SKM-1 (cell line): ENCODE data around the gene PLEKHG3.

Experiments
- DNase-seq: peaks from one replicate; lab custom pipeline; 2025; ENCODE audit not compliant: unreplicated experiment; lab: John Stamatoyannopoulos, UW

PLEKHG3 gene

DNA sequence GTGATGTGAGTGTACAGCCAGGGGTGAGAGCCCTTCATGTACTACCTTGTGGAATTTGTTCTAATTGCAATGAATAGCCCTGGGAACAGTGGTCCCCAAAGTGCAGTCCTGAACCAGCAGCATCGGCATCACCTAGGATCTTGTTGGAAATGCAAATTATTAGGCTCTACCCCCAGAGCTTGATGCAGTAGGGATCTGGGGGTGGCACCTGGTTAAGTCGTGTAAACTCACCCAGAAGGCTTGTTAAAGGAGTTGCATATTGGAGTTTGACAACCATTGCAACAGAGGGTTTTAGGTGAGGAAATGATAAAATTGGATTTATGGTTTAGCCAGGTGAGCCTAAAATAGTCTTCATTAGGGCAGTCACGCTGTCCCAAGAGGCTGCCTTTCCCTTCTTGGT lies 73.2 kb downstream of the PLEKHG3 start:
- no peak for DNase-seq

DNA sequence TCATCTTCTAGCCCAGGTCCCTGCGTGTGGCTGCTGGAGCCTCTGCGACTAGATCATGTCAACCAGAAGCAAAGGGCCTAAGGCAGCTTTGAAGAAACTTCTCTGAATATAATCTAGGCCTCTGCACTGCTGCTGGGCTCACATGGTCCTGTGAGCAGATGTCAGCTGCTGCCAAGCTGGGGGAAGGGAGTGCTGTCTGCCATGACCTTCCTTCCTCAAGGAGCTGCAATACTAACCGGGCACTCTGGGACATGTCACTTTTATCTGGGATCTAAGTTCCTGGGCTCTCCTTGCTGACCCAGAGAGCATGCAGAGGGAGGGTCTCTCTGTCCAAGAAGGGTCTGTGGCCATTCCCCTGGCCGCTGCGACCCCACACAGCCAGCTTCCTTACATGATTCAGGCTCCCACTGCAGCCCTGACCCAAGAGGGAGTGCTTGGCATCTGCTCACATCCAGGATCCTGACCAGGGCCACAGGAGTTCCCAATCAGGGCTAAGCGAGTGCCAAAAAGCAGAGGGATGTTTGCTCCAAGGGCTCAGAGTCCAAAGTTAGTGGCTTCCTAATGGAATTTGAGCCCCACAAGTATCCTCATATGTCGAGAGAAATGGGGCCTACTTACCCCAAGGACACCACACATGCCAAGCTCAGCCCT lies 74.0 kb downstream of the PLEKHG3 start:
- DNase-seq, result no peak

DNA sequence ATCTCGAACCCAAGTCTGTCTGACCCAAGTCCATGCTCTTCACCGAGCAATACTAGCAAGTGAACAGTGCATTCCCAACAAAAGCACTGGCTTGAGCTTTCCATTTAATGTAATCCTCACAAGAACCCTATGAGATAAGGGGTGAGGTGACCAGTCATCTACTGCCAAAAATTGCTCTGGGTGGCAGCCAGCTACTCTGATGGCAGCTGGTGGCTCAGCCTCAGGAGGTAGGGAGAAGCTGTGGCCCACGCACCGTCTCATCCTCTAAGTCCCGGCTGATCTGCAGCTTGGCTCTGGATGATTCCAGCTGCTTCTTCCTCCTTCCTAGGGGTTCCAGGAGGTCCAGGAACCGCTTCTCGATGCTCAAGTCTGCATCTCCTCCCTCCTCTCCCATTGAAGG lies 75.2 kb downstream of the PLEKHG3 start:
- no peak for DNase-seq

DNA sequence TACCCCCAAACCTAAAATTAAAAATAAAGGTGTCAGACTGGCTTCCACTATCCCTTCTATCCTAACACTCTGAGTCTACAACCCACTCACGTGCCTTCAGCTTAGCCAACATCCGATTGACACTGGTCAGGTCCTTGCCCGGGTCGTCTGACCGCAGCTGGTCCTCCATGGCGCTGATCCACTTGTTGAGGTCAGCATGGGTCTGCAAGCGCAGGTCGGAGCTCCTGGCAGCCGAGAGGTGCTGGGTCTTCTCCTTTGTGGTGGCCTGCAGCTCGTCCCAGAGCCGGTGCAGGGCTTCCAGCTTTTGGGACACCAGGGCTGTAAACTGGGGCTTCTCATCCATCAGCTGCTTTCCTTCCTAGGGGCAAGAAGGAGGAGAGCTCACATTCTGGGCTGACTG lies 78.0 kb downstream of the PLEKHG3 start:
- no peak for DNase-seq

- no peak for DNase-seq
Measured at GRCh38 chr14:64784006-64784405, 79.8 kb downstream of the PLEKHG3 start.

- DNase-seq, result no peak
Measured at GRCh38 chr14:64786296-64787149, 82.3 kb downstream of the PLEKHG3 start.

- DNase-seq, result no peak
Measured at GRCh38 chr14:64787619-64788018, 83.4 kb downstream of the PLEKHG3 start.

GRCh38 chr14:64788706-64789105 lies 84.5 kb downstream of the PLEKHG3 start:
- no peak for DNase-seq

GRCh38 chr14:64789696-64790095 lies 85.5 kb downstream of the PLEKHG3 start:
- no peak for DNase-seq

DNA sequence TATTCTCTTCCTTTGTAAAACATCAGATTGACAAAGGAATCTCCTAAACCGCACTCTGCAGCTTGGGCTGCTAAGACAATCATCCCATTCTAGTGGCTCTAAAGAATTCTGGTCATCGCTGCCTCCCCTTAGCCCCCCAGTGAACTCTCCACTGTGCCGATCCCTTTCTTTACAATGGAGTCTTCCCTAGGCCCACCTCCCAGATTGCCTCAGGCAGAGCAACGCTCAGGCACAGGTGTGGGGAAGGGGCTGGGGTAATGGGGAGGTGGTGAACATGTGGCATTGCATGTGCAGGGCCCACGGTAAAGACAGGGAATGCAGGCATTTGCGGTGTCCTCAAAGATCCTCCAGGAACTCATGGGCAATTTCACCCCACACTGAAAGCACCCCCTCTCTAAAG lies 86.3 kb downstream of the PLEKHG3 start:
- no peak for DNase-seq

- DNase-seq, result no peak
Measured at GRCh38 chr14:64792231-64792630, 88.0 kb downstream of the PLEKHG3 start.

- no peak for DNase-seq
Measured at GRCh38 chr14:64792871-64793560, 88.8 kb downstream of the PLEKHG3 start.

DNA sequence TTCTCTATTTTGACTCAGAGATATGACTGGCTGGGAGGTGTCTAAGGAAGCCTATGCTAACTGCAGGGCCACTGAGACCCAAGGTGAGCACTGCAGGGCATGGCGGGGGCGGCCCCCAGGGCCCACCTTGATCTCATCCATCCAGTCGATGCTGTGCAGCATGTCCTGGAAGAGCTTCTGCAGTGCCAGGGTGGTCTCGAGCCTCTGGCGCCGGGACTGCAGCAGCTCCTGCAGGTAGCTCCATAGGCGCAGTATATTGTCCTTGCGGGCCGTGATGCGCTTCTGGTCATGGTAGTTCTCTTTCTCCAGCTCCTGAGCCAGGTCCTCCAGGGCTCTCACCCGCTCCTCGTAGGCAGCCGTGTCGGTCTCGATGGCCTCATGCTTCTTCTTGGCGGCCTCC lies 91.0 kb downstream of the PLEKHG3 start:
- DNase-seq, result no peak

- DNase-seq, result no peak
Measured at GRCh38 chr14:64795921-64796320, 91.7 kb downstream of the PLEKHG3 start.

DNA sequence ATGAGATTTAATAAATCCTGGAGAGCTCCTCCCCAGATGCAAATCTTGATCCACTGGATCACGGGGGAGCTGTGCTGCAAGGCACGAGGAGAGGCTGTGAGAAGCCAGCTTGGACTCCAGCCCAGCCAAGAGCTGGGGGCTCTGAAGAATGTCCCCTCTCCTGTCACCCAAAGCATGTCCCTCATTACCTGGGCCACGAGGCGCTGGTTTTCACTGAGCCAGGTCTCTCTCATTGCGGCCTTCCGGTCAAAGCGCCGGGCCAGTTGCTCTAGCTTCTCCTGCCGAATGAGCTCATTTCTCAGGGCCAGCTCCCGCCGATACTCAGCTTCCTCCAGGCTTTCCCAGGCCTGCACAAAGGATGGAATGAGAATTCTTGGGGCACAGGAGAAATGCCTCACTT lies 92.1 kb downstream of the PLEKHG3 start:
- DNase-seq, result no peak

DNA sequence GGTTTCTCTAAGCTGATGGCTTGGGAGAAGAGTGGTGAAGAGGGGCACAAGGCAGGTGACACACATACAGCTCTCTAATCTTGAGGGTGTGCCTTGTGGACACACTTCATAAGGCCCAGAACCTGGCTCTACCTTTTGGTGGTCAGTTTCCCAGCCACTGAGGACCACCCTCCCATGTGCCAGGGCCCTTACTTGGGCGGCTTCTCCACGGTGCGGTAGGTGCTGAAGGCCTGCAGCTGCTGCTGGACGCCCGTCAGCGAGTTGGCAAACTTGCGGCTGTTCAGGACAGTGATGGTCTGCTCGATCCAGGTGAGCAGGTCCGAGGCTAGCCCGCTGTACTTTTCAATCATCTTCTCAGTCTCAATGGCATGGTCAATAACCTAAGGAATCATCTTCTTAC lies 95.3 kb downstream of the PLEKHG3 start:
- DNase-seq, result no peak
